BLaER1 treated with 17β-estradiol and CSF1 and Interleukin-3, amounts not matched to agents 10 nM and 100 nM (cell line): ENCODE data around the gene LIPC.

Source experiments
- H3K27ac ChIP-seq, 11 experiments: shearing (Covaris generic); formaldehyde crosslinking; 2 replicates each; pipeline ENCODE4 v1.8.1; 2022
- H3K27me3 ChIP-seq, 11 experiments: shearing (Covaris generic); formaldehyde crosslinking; 2 replicates each; pipeline ENCODE4 v1.8.1; 2022
- H3K36me3 ChIP-seq, 11 experiments: shearing (Covaris generic); formaldehyde crosslinking; 2 replicates each; pipeline ENCODE4 v1.8.1; 2022
- H3K4me1 ChIP-seq, 10 experiments: shearing (Covaris generic); formaldehyde crosslinking; 2 replicates each; pipeline ENCODE4 v1.8.1; 2022
- H3K4me2 ChIP-seq, 11 experiments: shearing (Covaris generic); formaldehyde crosslinking; 2 replicates each; pipeline ENCODE4 v1.8.1; 2022
- H3K4me3 ChIP-seq, 10 experiments: shearing (Covaris generic); formaldehyde crosslinking; 2 replicates each; pipeline ENCODE4 v1.8.1; 2022
- H3K9ac ChIP-seq, 11 experiments: shearing (Covaris generic); formaldehyde crosslinking; 2 replicates each; pipeline ENCODE4 v1.8.1; 2022
- H3K9me3 ChIP-seq, 11 experiments: shearing (Covaris generic); formaldehyde crosslinking; replicated peaks in 1 of 11; 2 replicates each; pipeline ENCODE4 v1.8.1; 2022
- H4K20me1 ChIP-seq, 11 experiments: shearing (Covaris generic); formaldehyde crosslinking; 2 replicates each; pipeline ENCODE4 v1.8.1; 2022
- Cebpa-rat ChIP-seq, 11 experiments: shearing (Covaris generic); IDR thresholded peaks; 2 replicates each; pipeline ENCODE4 v1.8.1; 2022

The LIPC gene

GRCh38 chr15:58571491-58571890 lies 139.7 kb downstream of the LIPC start:
- Histone ChIP-seq H4K20me1 (no peaks in the 10 kb centered on the region), H3K4me2 (no peak overlapping the region), H3K4me3 (no peak overlapping the region), H3K9me3 (peaks cover 0 to 39% (median 22%) of the 10 kb centered on the region in 11 experiments; a peak in 19 of 22 replicates), H3K27ac (no peak overlapping the region), H3K27me3 (no peaks in the 10 kb centered on the region), H3K4me1 (peaks cover 4 to 23% (median 16%) of the 10 kb centered on the region in 10 experiments; a peak in 19 of 20 replicates), H3K36me3 (no peaks in the 10 kb centered on the region), H3K9ac (no peak overlapping the region)
- no peak for TF ChIP-seq Cebpa-rat (IDR thresholded peaks at IDR 0.05)

- TF ChIP-seq Cebpa-rat (IDR thresholded peaks at IDR 0.05) = no peak
- no peaks in the 10 kb centered on the region for H4K20me1 ChIP-seq
- no peak overlapping the region for H3K27ac ChIP-seq
- no peak overlapping the region for H3K9ac ChIP-seq
- no peak overlapping the region for H3K4me2 ChIP-seq
- peaks cover 4 to 49% (median 31%) of the 10 kb centered on the region in 11 experiments; a peak in 20 of 22 replicates for H3K9me3 ChIP-seq
- H3K36me3 ChIP-seq = no peaks in the 10 kb centered on the region
- H3K4me1 ChIP-seq = peaks cover 4 to 23% (median 14%) of the 10 kb centered on the region in 10 experiments; a peak in 19 of 20 replicates
- H3K27me3 ChIP-seq = no peaks in the 10 kb centered on the region
- no peak overlapping the region for H3K4me3 ChIP-seq
Measured at GRCh38 chr15:58572521-58572920, 140.7 kb downstream of the LIPC start.

- no peak overlapping the region for H3K27ac ChIP-seq
- H3K9ac ChIP-seq = no peak overlapping the region
- H3K36me3 ChIP-seq = no peaks in the 10 kb centered on the region
- no peak for TF ChIP-seq Cebpa-rat (IDR thresholded peaks at IDR 0.05)
- H3K9me3 ChIP-seq = peaks cover 4 to 56% (median 39%) of the 10 kb centered on the region in 11 experiments; a peak in 20 of 22 replicates
- no peaks in the 10 kb centered on the region for H4K20me1 ChIP-seq
- no peaks in the 10 kb centered on the region for H3K27me3 ChIP-seq
- H3K4me2 ChIP-seq = no peak overlapping the region
- peaks cover under 1 to 18% (median 8%) of the 10 kb centered on the region in 10 experiments; a peak in 19 of 20 replicates for H3K4me1 ChIP-seq
- H3K4me3 ChIP-seq = no peak overlapping the region
Measured at GRCh38 chr15:58573270-58573669, 141.5 kb downstream of the LIPC start.

- Histone ChIP-seq H4K20me1 (no peaks in the 10 kb centered on the region), H3K4me1 (peaks cover 0 to 14% (median 5%) of the 10 kb centered on the region in 10 experiments; a peak in 9 of 20 replicates), H3K36me3 (no peaks in the 10 kb centered on the region), H3K4me2 (peak overlapping the region in 4 of 11 experiments; percentile 4 to 24 (median 22); a peak in 3 of 22 replicates), H3K27ac (no peak overlapping the region), H3K9me3 (peaks cover 1 to 62% (median 40%) of the 10 kb centered on the region in 11 experiments; a peak in 20 of 22 replicates), H3K27me3 (no peaks in the 10 kb centered on the region), H3K4me3 (no peak overlapping the region), H3K9ac (no peak overlapping the region)
- no peak for TF ChIP-seq Cebpa-rat (IDR thresholded peaks at IDR 0.05)
Measured at GRCh38 chr15:58574631-58575030, 142.8 kb downstream of the LIPC start.

- Histone ChIP-seq H4K20me1 (no peaks in the 10 kb centered on the region), H3K4me2 (peak overlapping the region in 4 of 11 experiments; percentile 4 to 24 (median 22); a peak in 3 of 22 replicates), H3K27ac (no peak overlapping the region)
Measured at GRCh38 chr15:58575045-58575786, 143.4 kb downstream of the LIPC start.

GRCh38 chr15:58576657-58577056 lies 144.9 kb downstream of the LIPC start:
- no peak overlapping the region for H3K4me2 ChIP-seq
- no peak overlapping the region for H3K4me3 ChIP-seq
- peaks cover 0 to 78% (median 48%) of the 10 kb centered on the region in 11 experiments; a peak in 20 of 22 replicates for H3K9me3 ChIP-seq
- H3K9ac ChIP-seq = no peak overlapping the region
- no peak overlapping the region for H3K27ac ChIP-seq
- H3K4me1 ChIP-seq = peaks cover 0 to 15% (median 9%) of the 10 kb centered on the region in 10 experiments; a peak in 10 of 20 replicates
- H3K27me3 ChIP-seq = no peaks in the 10 kb centered on the region
- H3K36me3 ChIP-seq = no peaks in the 10 kb centered on the region
- TF ChIP-seq Cebpa-rat (IDR thresholded peaks at IDR 0.05) = peak in 1 of 11 experiments; percentile 40; a peak in 1 of 22 replicates
- H4K20me1 ChIP-seq = no peaks in the 10 kb centered on the region

More at GRCh38 chr15:58575045-58575786, 143.4 kb downstream of the LIPC start:
- no peak for TF ChIP-seq Cebpa-rat (IDR thresholded peaks at IDR 0.05)
- Histone ChIP-seq H3K4me1 (peaks cover 0 to 14% (median 7%) of the 10 kb centered on the region in 10 experiments; a peak in 9 of 20 replicates), H3K4me3 (no peak overlapping the region), H3K9ac (no peak overlapping the region), H3K27me3 (no peaks in the 10 kb centered on the region), H3K36me3 (no peaks in the 10 kb centered on the region), H3K9me3 (peaks cover 0 to 63% (median 37%) of the 10 kb centered on the region in 11 experiments; a peak in 18 of 22 replicates)

- Histone ChIP-seq H3K27ac (peak overlapping the region in 2 of 11 experiments; percentile 40 to 83; a peak in 2 of 22 replicates), H4K20me1 (no peaks in the 10 kb centered on the region), H3K27me3 (no peaks in the 10 kb centered on the region), H3K4me3 (peak overlapping the region in 1 of 10 experiments; percentile 32; a peak in 2 of 20 replicates), H3K36me3 (peaks cover 0 to 4% (median 0%) of the 10 kb centered on the region in 11 experiments; a peak in 2 of 22 replicates), H3K9ac (no peak overlapping the region), H3K4me2 (peak overlapping the region in 2 of 11 experiments; percentile 5 to 8; a peak in 1 of 22 replicates), H3K4me1 (peaks cover 35 to 61% (median 38%) of the 10 kb centered on the region in 10 experiments), H3K9me3 (peaks cover 9 to 65% (median 53%) of the 10 kb centered on the region in 11 experiments; a peak in 21 of 22 replicates)
- no peak for TF ChIP-seq Cebpa-rat (IDR thresholded peaks at IDR 0.05)
Measured at GRCh38 chr15:58582160-58582559, 150.4 kb downstream of the LIPC start.

GRCh38 chr15:58583171-58583908 lies 151.5 kb downstream of the LIPC start:
- peak overlapping the region in 9 of 11 experiments; percentile 4 to 83 (median 77); a peak in 14 of 22 replicates for H3K4me2 ChIP-seq
- TF ChIP-seq Cebpa-rat (IDR thresholded peaks at IDR 0.05) = no peak
- H3K9ac ChIP-seq = peak overlapping the region in 2 of 11 experiments; percentile 51 to 63; a peak in 3 of 22 replicates
- H3K36me3 ChIP-seq = peaks cover 0 to 4% (median 0%) of the 10 kb centered on the region in 11 experiments; a peak in 3 of 22 replicates
- H3K4me1 ChIP-seq = peaks cover 42 to 73% (median 50%) of the 10 kb centered on the region in 10 experiments
- no peak overlapping the region; a peak in 2 of 20 replicates for H3K4me3 ChIP-seq
- no peaks in the 10 kb centered on the region for H4K20me1 ChIP-seq
- H3K27ac ChIP-seq = peak overlapping the region in 6 of 11 experiments; percentile 10 to 83 (median 71); a peak in 11 of 22 replicates
- H3K9me3 ChIP-seq = peaks cover 7 to 54% (median 49%) of the 10 kb centered on the region in 11 experiments; a peak in 20 of 22 replicates
- H3K27me3 ChIP-seq = no peaks in the 10 kb centered on the region
